Right ventricle myocardium inferior (tissue), 1 donor: ENCODE results near the gene KISS1R. TPM values are rescaled to one million over a fixed set of nuclear protein-coding genes. Genes with fewer than 3 reads are reported as not detected.

ENCODE experiments used
- ATAC-seq: fragments of 200-7000 bp; cut with Tn5 transposase; one replicate; pipeline ENCODE4 v1.9.1; 2020; ENCODE audit warnings: mild to moderate bottlenecking, moderate library complexity
- DNase-seq: peaks from one replicate; pipeline ENCODE4 v3.0.0; 2021; ENCODE audit errors: missing footprints
- intact Hi-C: fragments of 100-400 bp; cut with DNase I; formaldehyde crosslinking; loops from one replicate; pipeline ENCODE4 v1.11.0; 2022
- total RNA-seq: library from RNA; stranded (reverse); fragmentation: NEBNext Ultra II Directional; extraction: Animal tissue kit (Norgen Biotek cat#: 25700); gene quantifications from one replicate; pipeline ENCODE4 v1.2.1, GENCODE V29; 2021
- donor health status: DM: no; HTN: yes; CAD: no; lungs with severe emphysema.

KISS1R gene
- total RNA-seq, 1 donor from 2014 or later, result not detected

GRCh38 chr19:912181-913079 is 4.7 kb upstream of the KISS1R start:
- intact Hi-C loops, result loop anchor here (5.0 kb wide), 1 partner anchor 40 kb away; no protein-coding TSS in a partner anchor
- DNase-seq (no peak), ATAC-seq (no peak)

- ATAC-seq (peak; percentile 94), DNase-seq (peak; percentile 92)
- intact Hi-C loops, result loop anchor here (5.0 kb wide), 1 partner anchor 41 kb away; no protein-coding TSS in a partner anchor
Observed at GRCh38 chr19:913080-913748, 3.9 kb upstream of the KISS1R start, which contains the start of gene R3HDM4. Gene R3HDM4 (minus strand): TSS chr19:913219. CDS start chr19:913157, 62 bp downstream.

- intact Hi-C loops, result no loop called here
- DNase-seq (no peak), ATAC-seq (no peak)
Observed at GRCh38 chr19:916645-917322, 349 bp upstream of the KISS1R start.

GRCh38 chr19:918152-918437 is 962 bp downstream of the KISS1R start:
- DNase-seq (no peak), ATAC-seq (no peak)
- intact Hi-C loops, result no loop called here

- intact Hi-C loops, result no loop called here
Observed at GRCh38 chr19:918481-919198, 1.5 kb downstream of the KISS1R start.

GRCh38 chr19:919199-920050 is 2.3 kb downstream of the KISS1R start:
- intact Hi-C loops, result loop anchor here (2.0 to 10.0 kb wide), 2 partner anchors 57 to 325 kb away; partner anchors contain the start of genes ATP5F1D and MIDN
- DNase-seq, result no peak
- ATAC-seq, result no peak

More at GRCh38 chr19:918481-919198, 1.5 kb downstream of the KISS1R start:
- no peak for DNase-seq
- no peak for ATAC-seq

- ATAC-seq, result no peak
- intact Hi-C loops, result loop anchor here (2.0 to 10.0 kb wide), 2 partner anchors 57 to 325 kb away; partner anchors contain the start of genes ATP5F1D and MIDN
- no peak for DNase-seq
Observed at GRCh38 chr19:920051-920864, 3.1 kb downstream of the KISS1R start.

GRCh38 chr19:924553-925086 is 7.5 kb downstream of the KISS1R start:
- DNase-seq, result no peak
- ATAC-seq, result no peak
- intact Hi-C loops, result loop anchor here (1.0 to 10.0 kb wide), 2 partner anchors 60 to 320 kb away; partner anchors contain the start of genes ATP5F1D, MIDN and WDR18

- intact Hi-C loops, result loop anchor here (1.0 to 10.0 kb wide), 2 partner anchors 59 to 320 kb away; partner anchors contain the start of genes ATP5F1D, MIDN and WDR18
- no peak for DNase-seq
- ATAC-seq, result peak; percentile 57
Observed at GRCh38 chr19:925087-925525, 8.0 kb downstream of the KISS1R start.

- ATAC-seq (peak; percentile 78), DNase-seq (peak; percentile 93)
- intact Hi-C loops, result loop anchor here (1.0 to 10.0 kb wide), 2 partner anchors 59 to 319 kb away; partner anchors contain the start of genes ATP5F1D, MIDN and WDR18
Observed at GRCh38 chr19:925526-926322, 8.6 kb downstream of the KISS1R start, which contains the start of gene ARID3A. Gene ARID3A (plus strand): TSS chr19:926035. CDS start chr19:929529, 3,494 bp downstream.

GRCh38 chr19:926323-926588 is 9.1 kb downstream of the KISS1R start:
- intact Hi-C loops, result loop anchor here (10.0 kb wide), 1 partner anchor 319 kb away; the partner anchor contains the start of genes ATP5F1D and MIDN
- no peak for ATAC-seq
- DNase-seq, result no peak

- ATAC-seq, result peak; percentile 27
- peak; percentile 91 for DNase-seq
- intact Hi-C loops, result loop anchor here (10.0 kb wide), 1 partner anchor 318 kb away; the partner anchor contains the start of genes ATP5F1D and MIDN
Observed at GRCh38 chr19:926589-927350, 9.6 kb downstream of the KISS1R start.

- DNase-seq (no peak), ATAC-seq (no peak)
- intact Hi-C loops, result loop anchor here (10.0 kb wide), 1 partner anchor 317 kb away; the partner anchor contains the start of genes ATP5F1D and MIDN
Observed at GRCh38 chr19:927351-927779, 10.2 kb downstream of the KISS1R start.

GRCh38 chr19:927780-928401 is 10.8 kb downstream of the KISS1R start:
- intact Hi-C loops, result loop anchor here (10.0 kb wide), 1 partner anchor 317 kb away; the partner anchor contains the start of genes ATP5F1D and MIDN
- no peak for DNase-seq

More at GRCh38 chr19:927780-928401, 10.8 kb downstream of the KISS1R start:
- no peak for ATAC-seq
